GM21367 (cell line): ENCODE measurements around the gene CAMKMT.

Experiments used
- ATAC-seq: cut with Tn5 transposase; IDR thresholded peaks from one replicate; pipeline ENCODE4 v1.9.1; 2021; ENCODE audit not compliant: unreplicated experiment

CAMKMT gene

GRCh38 chr2:44789971-44790721 is 428.4 kb downstream of the CAMKMT start:
- ATAC-seq, result no peak

GRCh38 chr2:44793322-44793870 is 431.6 kb downstream of the CAMKMT start:
- ATAC-seq, result no peak

GRCh38 chr2:44796771-44797170 is 435.0 kb downstream of the CAMKMT start:
- no peak for ATAC-seq

GRCh38 chr2:44798139-44798659 is 436.5 kb downstream of the CAMKMT start:
- ATAC-seq, result no peak

GRCh38 chr2:44799105-44799504 is 437.4 kb downstream of the CAMKMT start:
- ATAC-seq, result no peak

GRCh38 chr2:44799754-44800153 is 438.0 kb downstream of the CAMKMT start:
- no peak for ATAC-seq

GRCh38 chr2:44801289-44801840 is 439.6 kb downstream of the CAMKMT start:
- ATAC-seq, result no peak

- no peak for ATAC-seq
Measured at GRCh38 chr2:44801841-44802776, 440.4 kb downstream of the CAMKMT start.

- no peak for ATAC-seq
Measured at GRCh38 chr2:44802777-44803424, 441.2 kb downstream of the CAMKMT start.

- no peak for ATAC-seq
Measured at GRCh38 chr2:44804406-44805265, 442.9 kb downstream of the CAMKMT start.

GRCh38 chr2:44805401-44806235 is 443.9 kb downstream of the CAMKMT start:
- ATAC-seq, result no peak

- no peak for ATAC-seq
Measured at GRCh38 chr2:44807201-44808025, 445.7 kb downstream of the CAMKMT start.

- no peak for ATAC-seq
Measured at GRCh38 chr2:44810892-44811530, 449.3 kb downstream of the CAMKMT start.

- no peak for ATAC-seq
Measured at GRCh38 chr2:44813165-44813564, 451.4 kb downstream of the CAMKMT start.

- no peak for ATAC-seq
Measured at GRCh38 chr2:44813658-44814057, 451.9 kb downstream of the CAMKMT start.

GRCh38 chr2:44817256-44817655 is 455.5 kb downstream of the CAMKMT start:
- ATAC-seq, result no peak

GRCh38 chr2:44817673-44818335 is 456.1 kb downstream of the CAMKMT start:
- ATAC-seq, result no peak
